Loucy (cell line): ENCODE data around the gene SMG7.

Experiments used
- H2AFZ ChIP-seq: fragments of 200-600 bp; sonication (generic); 2 replicates; pipeline ENCODE4 v1.6.0; 2016; ENCODE audit warnings: antibody characterized with exemption, mild to moderate bottlenecking, low read length, moderate library complexity
- H3F3A ChIP-seq: fragments of 200-600 bp; 2 replicates; pipeline ENCODE4 v1.6.0; 2016; ENCODE audit warnings: antibody characterized with exemption, low read depth, mild to moderate bottlenecking
- H3K27me3 ChIP-seq: fragments of 200-600 bp; sonication (generic); 2 replicates; pipeline ENCODE4 v1.6.1; 2014; ENCODE audit warnings: low read length, mild to moderate bottlenecking; ENCODE audit not compliant: insufficient read depth, poor library complexity, severe bottlenecking
- H3K36me3 ChIP-seq: fragments of 200-600 bp; sonication (generic); 2 replicates; pipeline ENCODE4 v1.6.1; 2016; ENCODE audit warnings: low read length; ENCODE audit not compliant: insufficient read depth
- H3K4me1 ChIP-seq: fragments of 200-600 bp; sonication (generic); 2 replicates; pipeline ENCODE4 v1.5.1; 2014; ENCODE audit warnings: low read length, mild to moderate bottlenecking; ENCODE audit not compliant: insufficient read depth, poor library complexity, severe bottlenecking
- H3K4me2 ChIP-seq: fragments of 200-600 bp; sonication (generic); 2 replicates; pipeline ENCODE4 v1.6.0; 2014; ENCODE audit warnings: antibody characterized with exemption, low read length, low read depth, mild to moderate bottlenecking; ENCODE audit not compliant: poor library complexity, severe bottlenecking
- H3K4me3 ChIP-seq: fragments of 200-600 bp; sonication (generic); 2 replicates; pipeline ENCODE4 v1.5.1; 2014; ENCODE audit warnings: low read length, mild to moderate bottlenecking, mixed read lengths; ENCODE audit not compliant: poor library complexity, severe bottlenecking
- H3K79me2 ChIP-seq: fragments of 200-600 bp; sonication (generic); 2 replicates; pipeline ENCODE4 v1.6.1; 2014; ENCODE audit warnings: low read length; ENCODE audit not compliant: insufficient read depth
- H3K9ac ChIP-seq: fragments of 200-600 bp; sonication (generic); 2 replicates; pipeline ENCODE4 v1.6.0; 2014; ENCODE audit warnings: mild to moderate bottlenecking, low read depth, low read length, moderate library complexity; ENCODE audit not compliant: poor library complexity, severe bottlenecking
- H3K9me2 ChIP-seq: fragments of 200-600 bp; sonication (generic); replicated peaks from 2 replicates; pipeline ENCODE4 v1.6.1; 2016; ENCODE audit warnings: low read depth, low read length, mixed read lengths
- H3K9me3 ChIP-seq: fragments of 200-600 bp; sonication (generic); 2 replicates; pipeline ENCODE4 v1.6.1; 2014; ENCODE audit warnings: mild to moderate bottlenecking, antibody characterized with exemption, low read length, low read depth; ENCODE audit not compliant: insufficient read depth
- H4K20me1 ChIP-seq: fragments of 200-600 bp; sonication (generic); 2 replicates; pipeline ENCODE4 v1.6.0; 2014; ENCODE audit warnings: antibody characterized with exemption, low read length, mild to moderate bottlenecking; ENCODE audit not compliant: insufficient read depth, poor library complexity, severe bottlenecking
- EZH2phosphoT487 ChIP-seq: fragments of 200-600 bp; IDR thresholded peaks from 2 replicates; pipeline ENCODE4 v1.6.1; 2018; ENCODE audit warnings: antibody characterized with exemption, mild to moderate bottlenecking, moderate library complexity, borderline replicate concordance
- TF ChIP-seq, protein P1 (sequence below): fragments of 200-600 bp; sonication (generic); conservative IDR thresholded peaks from 2 replicates; pipeline ENCODE4 v1.5.1; 2014; ENCODE audit warnings: mild to moderate bottlenecking, antibody characterized with exemption, low read length

SMG7 gene

DNA sequence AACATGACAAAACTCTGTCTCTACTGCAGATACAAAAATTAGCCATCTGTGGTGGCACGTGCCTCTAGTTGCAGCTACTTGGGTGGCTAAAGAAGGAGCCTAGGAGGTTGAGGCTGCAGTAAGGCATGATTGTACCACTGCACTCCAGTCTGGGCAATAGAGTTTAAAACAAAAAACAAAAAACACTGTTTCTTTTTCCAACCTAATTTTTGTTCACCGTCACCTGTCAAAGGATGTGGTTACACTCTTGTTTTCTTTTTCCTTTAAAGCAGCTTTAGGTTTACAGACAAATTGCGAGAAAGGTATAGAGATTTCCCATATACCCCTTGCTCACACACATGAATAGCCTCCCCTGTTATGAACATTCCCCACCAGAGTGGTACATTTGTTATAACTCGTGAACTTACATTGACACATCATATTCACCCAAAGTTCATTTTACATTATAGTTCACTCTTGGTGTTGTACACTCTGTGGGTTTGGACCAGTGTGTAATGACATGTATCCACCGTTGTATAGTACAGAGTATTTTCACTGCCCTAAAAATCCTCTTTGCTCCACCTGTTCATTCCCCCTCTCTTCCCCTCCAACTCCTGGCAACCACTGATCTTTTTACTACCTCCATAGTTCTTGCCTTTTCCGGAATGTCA lies 26.2 kb downstream of the SMG7 start:
- Histone ChIP-seq H4K20me1 (peaks cover 91% of the 10 kb centered on the region), H2AFZ (no peak overlapping the region), H3F3A (no peaks in the 10 kb centered on the region), H3K4me3 (no peak overlapping the region), H3K4me2 (no peak overlapping the region), H3K4me1 (peaks cover 12% of the 10 kb centered on the region), H3K9me3 (no peaks in the 10 kb centered on the region), H3K36me3 (no peaks in the 10 kb centered on the region; the same call in 1 of the 2 replicates), H3K9ac (no peak overlapping the region), H3K27me3 (no peaks in the 10 kb centered on the region), H3K9me2 (no peaks in the 10 kb centered on the region), H3K79me2 (peaks cover 97% of the 10 kb centered on the region)
- TF ChIP-seq, protein P1, sequence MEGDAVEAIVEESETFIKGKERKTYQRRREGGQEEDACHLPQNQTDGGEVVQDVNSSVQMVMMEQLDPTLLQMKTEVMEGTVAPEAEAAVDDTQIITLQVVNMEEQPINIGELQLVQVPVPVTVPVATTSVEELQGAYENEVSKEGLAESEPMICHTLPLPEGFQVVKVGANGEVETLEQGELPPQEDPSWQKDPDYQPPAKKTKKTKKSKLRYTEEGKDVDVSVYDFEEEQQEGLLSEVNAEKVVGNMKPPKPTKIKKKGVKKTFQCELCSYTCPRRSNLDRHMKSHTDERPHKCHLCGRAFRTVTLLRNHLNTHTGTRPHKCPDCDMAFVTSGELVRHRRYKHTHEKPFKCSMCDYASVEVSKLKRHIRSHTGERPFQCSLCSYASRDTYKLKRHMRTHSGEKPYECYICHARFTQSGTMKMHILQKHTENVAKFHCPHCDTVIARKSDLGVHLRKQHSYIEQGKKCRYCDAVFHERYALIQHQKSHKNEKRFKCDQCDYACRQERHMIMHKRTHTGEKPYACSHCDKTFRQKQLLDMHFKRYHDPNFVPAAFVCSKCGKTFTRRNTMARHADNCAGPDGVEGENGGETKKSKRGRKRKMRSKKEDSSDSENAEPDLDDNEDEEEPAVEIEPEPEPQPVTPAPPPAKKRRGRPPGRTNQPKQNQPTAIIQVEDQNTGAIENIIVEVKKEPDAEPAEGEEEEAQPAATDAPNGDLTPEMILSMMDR, result no peak
- TF ChIP-seq EZH2phosphoT487, result no peak

DNA sequence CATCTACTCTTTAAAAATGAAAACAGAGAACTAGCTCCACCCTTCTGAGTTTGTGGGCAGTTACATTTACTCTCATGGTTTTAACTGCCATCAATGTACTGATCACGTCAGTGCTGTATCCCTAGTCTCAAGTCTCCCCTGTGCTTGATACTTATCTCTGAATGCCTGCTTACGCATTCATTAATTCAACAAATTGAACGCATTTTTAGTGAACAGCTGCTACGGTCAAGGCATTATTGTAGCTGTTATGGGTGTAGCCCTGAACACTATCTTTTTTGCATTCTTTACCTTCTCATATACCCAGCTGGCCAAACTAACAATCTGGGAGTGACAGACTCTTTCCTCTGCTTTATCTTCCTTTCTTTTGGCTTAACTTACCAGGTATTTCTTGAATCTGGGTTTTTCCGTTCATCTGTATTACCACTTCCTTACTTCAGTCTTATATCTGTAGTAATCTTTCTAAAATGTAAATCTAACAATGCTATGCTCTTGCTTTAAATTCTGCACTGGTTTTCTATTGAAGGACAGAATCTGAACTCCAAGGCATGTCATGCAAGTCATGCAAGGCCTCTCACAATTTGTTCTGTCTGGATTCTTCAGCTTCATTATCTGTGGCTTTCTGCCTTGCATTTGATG lies 33.3 kb downstream of the SMG7 start:
- Histone ChIP-seq H3K36me3 (peaks cover 3% of the 10 kb centered on the region; the same call in 1 of the 2 replicates), H3F3A (no peaks in the 10 kb centered on the region), H3K9ac (no peak overlapping the region), H2AFZ (no peak overlapping the region), H3K79me2 (peaks cover 97% of the 10 kb centered on the region), H3K27me3 (no peaks in the 10 kb centered on the region), H3K4me1 (peaks cover 30% of the 10 kb centered on the region), H3K4me2 (peak overlapping the region; percentile 18), H3K9me3 (no peaks in the 10 kb centered on the region), H4K20me1 (peaks cover 89% of the 10 kb centered on the region), H3K9me2 (no peaks in the 10 kb centered on the region), H3K4me3 (no peak overlapping the region)
- TF ChIP-seq EZH2phosphoT487, result no peak
- TF ChIP-seq, protein P1, result no peak

DNA sequence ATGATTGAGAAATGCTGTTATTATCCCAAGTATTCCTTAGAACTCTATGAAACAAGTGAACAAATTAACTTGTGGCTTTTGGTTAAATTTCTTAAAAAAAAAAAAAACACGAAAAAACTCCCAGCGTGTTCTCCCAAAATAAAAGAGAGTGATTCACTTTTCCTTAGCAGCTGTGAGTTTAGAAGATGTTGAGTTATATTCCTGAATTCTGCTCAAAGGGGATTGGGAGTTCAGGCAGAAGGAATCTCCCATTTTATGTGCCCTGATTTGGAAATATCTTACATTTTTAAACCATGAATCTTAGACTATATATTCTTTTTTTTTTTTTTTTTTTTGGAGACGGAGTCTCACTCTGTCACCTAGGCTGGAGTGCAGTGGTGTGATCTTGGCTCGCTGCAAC lies 34.3 kb downstream of the SMG7 start:
- H3K4me2 ChIP-seq, result no peak overlapping the region
- no peaks in the 10 kb centered on the region for H3F3A ChIP-seq
- no peaks in the 10 kb centered on the region for H3K9me2 ChIP-seq
- no peaks in the 10 kb centered on the region for H3K27me3 ChIP-seq
- H2AFZ ChIP-seq, result no peak overlapping the region
- H3K79me2 ChIP-seq, result peaks cover 97% of the 10 kb centered on the region
- H3K9me3 ChIP-seq, result no peaks in the 10 kb centered on the region
- H3K4me3 ChIP-seq, result no peak overlapping the region
- TF ChIP-seq EZH2phosphoT487, result no peak
- TF ChIP-seq, protein P1, result no peak
- H3K36me3 ChIP-seq, result peaks cover 3% of the 10 kb centered on the region; the same call in 1 of the 2 replicates
- peaks cover 30% of the 10 kb centered on the region for H3K4me1 ChIP-seq
- no peak overlapping the region for H3K9ac ChIP-seq
- peaks cover 88% of the 10 kb centered on the region for H4K20me1 ChIP-seq
